ENCODE results near the gene SETD3. TPM values are rescaled to one million over a fixed set of nuclear protein-coding genes. Genes with fewer than 3 reads are reported as not detected.

Gene SETD3
- total and polyA plus RNA-seq, 4 donors = 36.4 to 60.9 (median 49.7) TPM

- WGBS, 2 donors = 91 to 93% methylated on average over 4 of the region's 4 CpGs
- no peak for ATAC-seq (ENCODE audit: insufficient read depth, low FRiP score)
- no peak for TF ChIP-seq CTCF (IDR thresholded peaks at IDR 0.05; ENCODE audit: control extremely low read depth, extremely low read depth)
- H3K27ac ChIP-seq (ENCODE audit: low read depth in 1 of 2, low read length in 1 of 2) = no peak overlapping the region
- H3K9ac ChIP-seq (ENCODE audit: insufficient read depth in 1 of 2, low read length in 2 of 2) = no peak overlapping the region
- no peaks in the 10 kb centered on the region for H3K27me3 ChIP-seq (ENCODE audit: control insufficient read depth in 3 of 3, insufficient read depth in 3 of 3, low read length in 2 of 3)
- DNase-seq = no peak
- H3K4me1 ChIP-seq (ENCODE audit: control insufficient read depth in 5 of 5, insufficient read depth in 5 of 5, low read length in 5 of 5) = peaks cover 0 to 10% (median 0%) of the 10 kb centered on the region in 5 donors
- no peak overlapping the region for H3K4me3 ChIP-seq
- H3K9me3 ChIP-seq (ENCODE audit: control insufficient read depth in 4 of 4, insufficient read depth in 3 of 4, low read length in 3 of 4) = no peaks in the 10 kb centered on the region
- peaks cover 12 to 23% (median 15%) of the 10 kb centered on the region in 4 donors for H3K36me3 ChIP-seq (ENCODE audit: control insufficient read depth in 4 of 4, insufficient read depth in 4 of 4, low read length in 4 of 4)
Observed at GRCh38 chr14:99463974-99464373, 16.7 kb downstream of the SETD3 start.

GRCh38 chr14:99462210-99462609, 18.4 kb downstream of the SETD3 start:
- TF ChIP-seq CTCF (IDR thresholded peaks at IDR 0.05; ENCODE audit: control extremely low read depth, extremely low read depth) = no peak
- Histone ChIP-seq H3K4me3 (no peak overlapping the region), H3K9me3 (ENCODE audit: control insufficient read depth in 4 of 4, insufficient read depth in 3 of 4, low read length in 3 of 4) (no peaks in the 10 kb centered on the region), H3K9ac (ENCODE audit: insufficient read depth in 1 of 2, low read length in 2 of 2) (no peak overlapping the region), H3K27ac (ENCODE audit: low read depth in 1 of 2, low read length in 1 of 2) (no peak overlapping the region), H3K36me3 (ENCODE audit: control insufficient read depth in 4 of 4, insufficient read depth in 4 of 4, low read length in 4 of 4) (peaks cover 18 to 29% (median 22%) of the 10 kb centered on the region in 4 donors), H3K4me1 (ENCODE audit: control insufficient read depth in 5 of 5, insufficient read depth in 5 of 5, low read length in 5 of 5) (peaks cover 0 to 2% (median 0%) of the 10 kb centered on the region in 5 donors), H3K27me3 (ENCODE audit: control insufficient read depth in 3 of 3, insufficient read depth in 3 of 3, low read length in 2 of 3) (no peaks in the 10 kb centered on the region)
- no peak for DNase-seq
- ATAC-seq (ENCODE audit: insufficient read depth, low FRiP score) = no peak
- WGBS, 2 donors = 59 to 71% methylated on average over 6 of the region's 6 CpGs

GRCh38 chr14:99461411-99462085, 19.1 kb downstream of the SETD3 start:
- peaks cover 24 to 31% (median 28%) of the 10 kb centered on the region in 4 donors for H3K36me3 ChIP-seq (ENCODE audit: control insufficient read depth in 4 of 4, insufficient read depth in 4 of 4, low read length in 4 of 4)
- no peak overlapping the region for H3K27ac ChIP-seq (ENCODE audit: low read depth in 1 of 2, low read length in 1 of 2)
- ATAC-seq (ENCODE audit: insufficient read depth, low FRiP score) (no peak), DNase-seq (no peak)
- no peaks in the 10 kb centered on the region for H3K27me3 ChIP-seq (ENCODE audit: control insufficient read depth in 3 of 3, insufficient read depth in 3 of 3, low read length in 2 of 3)
- no peak for TF ChIP-seq CTCF (IDR thresholded peaks at IDR 0.05; ENCODE audit: control extremely low read depth, extremely low read depth)
- H3K9me3 ChIP-seq (ENCODE audit: control insufficient read depth in 4 of 4, insufficient read depth in 3 of 4, low read length in 3 of 4) = no peaks in the 10 kb centered on the region
- 97% methylated on average over 5 of the region's 5 CpGs for WGBS, 2 donors
- H3K9ac ChIP-seq (ENCODE audit: insufficient read depth in 1 of 2, low read length in 2 of 2) = no peak overlapping the region
- no peak overlapping the region for H3K4me3 ChIP-seq
- H3K4me1 ChIP-seq (ENCODE audit: control insufficient read depth in 5 of 5, insufficient read depth in 5 of 5, low read length in 5 of 5) = peaks cover 0 to under 1% (median 0%) of the 10 kb centered on the region in 5 donors

Measured in lung (tissue), 12 donors.